CD4-positive, CD25-positive, alpha-beta regulatory T cell (primary cell): ENCODE measurements around the gene QKI. TPM values are rescaled to one million over a fixed set of nuclear protein-coding genes. Genes with fewer than 3 reads are reported as not detected.

Source experiments
- ATAC-seq, 2 donors: fragments of 150-1000 bp; cut with Tn5 transposase; one replicate each; pipeline ENCODE4 v1.10.0; 2021; ENCODE audit warnings: low read depth in 2 of 2, moderate number of reproducible peaks in 2 of 2, moderate library complexity in 1 of 2
- DNase-seq, 3 donors: peaks; one replicate each; pipeline versions ENCODE4 v3.0.0 to v3.0.0-alpha.2; 2012 to 2022; ENCODE audit warnings: mixed read lengths in 1 of 3
- H3K27ac ChIP-seq: one replicate; pipeline ENCODE4 v1.7.0; 2013; ENCODE audit warnings: mild to moderate bottlenecking, low read length; ENCODE audit not compliant: insufficient read depth, poor library complexity, severe bottlenecking
- H3K27me3 ChIP-seq: one replicate; pipeline ENCODE4 v1.7.0; 2013; ENCODE audit warnings: low read length; ENCODE audit not compliant: control insufficient read depth, insufficient read depth
- H3K36me3 ChIP-seq: one replicate; pipeline ENCODE4 v1.7.0; 2013; ENCODE audit warnings: mild to moderate bottlenecking, low read length, moderate library complexity; ENCODE audit not compliant: control insufficient read depth, insufficient read depth
- H3K4me1 ChIP-seq: 2 replicates; pipeline ENCODE4 v1.7.0; 2013; ENCODE audit warnings: mild to moderate bottlenecking, low read length; ENCODE audit not compliant: insufficient read depth, control insufficient read depth, poor library complexity, severe bottlenecking
- H3K4me3 ChIP-seq: one replicate; pipeline ENCODE4 v1.7.0; 2013; ENCODE audit warnings: low read depth, mild to moderate bottlenecking, low read length, moderate library complexity
- H3K9me3 ChIP-seq, 2 experiments: 1 replicate in 1 of 2; 2 replicates in 1 of 2; pipeline ENCODE4 v1.7.0; 2013; ENCODE audit warnings: low read length in 2 of 2, mild to moderate bottlenecking in 1 of 2, moderate library complexity in 1 of 2; ENCODE audit not compliant: control insufficient read depth in 2 of 2
- H3K27ac Mint-ChIP-seq, 3 donors: one replicate each; pipeline ENCODE4 v1.8.0; 2020 to 2022; ENCODE audit warnings: mild to moderate bottlenecking in 3 of 3, mixed read lengths in 3 of 3, moderate library complexity in 2 of 3
- H3K27me3 Mint-ChIP-seq: one replicate; pipeline ENCODE4 v1.8.0; 2022; ENCODE audit warnings: mild to moderate bottlenecking, mixed read lengths
- H3K36me3 Mint-ChIP-seq: one replicate; pipeline ENCODE4 v1.8.0; 2020; ENCODE audit warnings: mixed read lengths
- H3K4me1 Mint-ChIP-seq, 4 donors: one replicate each; pipeline ENCODE4 v1.8.0; 2020 to 2022; ENCODE audit warnings: mixed read lengths in 4 of 4, mild to moderate bottlenecking in 1 of 4
- H3K4me3 Mint-ChIP-seq, 4 donors: one replicate each; pipeline ENCODE4 v1.8.0; 2020 to 2022; ENCODE audit warnings: mild to moderate bottlenecking in 4 of 4, mixed read lengths in 4 of 4, moderate library complexity in 3 of 4
- H3K9me3 Mint-ChIP-seq, 7 donors: one replicate each; pipeline ENCODE4 v1.8.0; 2020 to 2022; ENCODE audit warnings: mixed read lengths in 7 of 7, mild to moderate bottlenecking in 3 of 7, moderate library complexity in 2 of 7
- polyA plus RNA-seq, 4 donors: library from polyadenylated mRNA; unstranded; fragments of 300-500 nt; fragmentation: Illumina TruSeq; gene quantifications; one replicate each; pipeline ENCODE4 v1.2.3, GENCODE V29; 2021
- total RNA-seq: library from RNA; stranded (reverse); gene quantifications from one replicate; pipeline ENCODE4 v1.2.3, GENCODE V29; 2022

QKI gene
- total and polyA plus RNA-seq, 5 donors from 2014 or later, result 10.0 to 89.7 (median 17.2) TPM

DNA sequence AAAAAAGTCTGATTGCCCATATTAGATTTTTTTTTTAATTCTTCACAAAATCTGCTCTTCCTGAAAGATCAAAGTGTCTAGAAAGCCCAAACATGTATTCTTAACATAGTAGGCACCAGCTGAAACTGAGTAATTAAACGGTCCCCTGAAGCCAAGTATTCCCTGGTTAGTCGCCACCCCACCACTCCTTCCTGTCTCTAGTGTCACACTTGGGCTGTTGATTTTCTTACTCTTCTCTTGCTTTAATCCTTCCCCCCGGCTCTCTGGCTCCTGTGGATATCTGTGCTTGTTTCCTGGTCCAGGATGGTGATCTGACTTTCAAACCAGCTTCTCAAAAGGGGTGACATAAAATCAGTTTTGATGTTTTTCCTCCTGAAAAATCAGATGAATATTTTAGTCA, 162.9 kb downstream of the QKI start:
- Mint-ChIP-seq H3K36me3 (peaks cover 6% of the 10 kb centered on the region), H3K27ac (peak overlapping the region in 1 of 3 donors; percentile 65), H3K4me3 (no peak overlapping the region), H3K9me3 (no peaks in the 10 kb centered on the region), H3K27me3 (no peaks in the 10 kb centered on the region), H3K4me1 (no peaks in the 10 kb centered on the region)
- ATAC-seq, result no peak
- Histone ChIP-seq H3K4me3 (no peak overlapping the region), H3K27ac (no peak overlapping the region), H3K9me3 (no peaks in the 10 kb centered on the region), H3K36me3 (no peaks in the 10 kb centered on the region), H3K4me1 (no peaks in the 10 kb centered on the region), H3K27me3 (no peaks in the 10 kb centered on the region)
- no peak for DNase-seq

DNA sequence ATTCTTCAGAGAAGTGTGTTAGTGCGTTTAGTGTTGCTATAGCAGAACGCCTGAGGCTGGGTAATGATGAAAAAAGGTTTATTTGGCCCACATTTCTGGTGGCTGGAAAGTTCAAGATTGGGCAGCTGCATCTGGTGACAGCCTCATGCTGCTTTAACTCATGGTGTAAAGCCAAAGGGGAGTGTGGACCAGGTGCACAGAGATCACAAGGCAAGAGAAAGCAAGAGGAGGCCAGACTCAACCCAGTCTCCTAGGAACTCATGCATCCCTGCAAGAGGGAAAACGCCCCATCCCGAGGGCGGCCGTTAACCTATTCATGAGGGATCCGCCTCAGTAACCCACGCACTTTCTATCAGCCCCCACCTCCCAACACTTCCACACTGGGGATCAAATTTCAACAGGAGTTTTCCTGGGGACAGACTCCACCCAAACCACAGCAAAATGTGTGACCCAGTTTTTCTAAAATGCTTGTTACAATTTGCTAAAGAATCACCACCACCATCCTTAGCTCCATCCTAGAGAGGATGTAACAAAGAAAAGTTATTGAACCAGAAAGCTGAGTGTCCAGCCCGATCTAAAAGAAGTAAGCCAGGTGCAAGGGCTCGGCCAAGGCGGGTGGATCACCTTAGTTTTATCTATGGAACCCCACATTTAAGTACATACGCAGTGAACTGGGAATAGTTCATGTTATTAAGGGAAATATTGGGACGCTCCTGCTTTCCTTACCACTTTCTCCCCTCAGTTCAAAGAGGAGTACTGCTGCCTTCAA, 164.8 kb downstream of the QKI start:
- H3K4me3 ChIP-seq, result no peak overlapping the region
- Mint-ChIP-seq H3K4me1 (peaks cover 0 to 2% (median 0%) of the 10 kb centered on the region in 4 donors), H3K36me3 (no peaks in the 10 kb centered on the region), H3K9me3 (no peaks in the 10 kb centered on the region), H3K4me3 (peak overlapping the region in 1 of 4 donors; percentile 21), H3K27me3 (no peaks in the 10 kb centered on the region), H3K27ac (peak overlapping the region in 1 of 3 donors; percentile 66)
- ATAC-seq (no peak), DNase-seq (no peak)
- no peaks in the 10 kb centered on the region for H3K36me3 ChIP-seq
- no peaks in the 10 kb centered on the region for H3K4me1 ChIP-seq
- H3K27me3 ChIP-seq, result no peaks in the 10 kb centered on the region
- H3K27ac ChIP-seq, result no peak overlapping the region
- H3K9me3 ChIP-seq, result no peaks in the 10 kb centered on the region

DNA sequence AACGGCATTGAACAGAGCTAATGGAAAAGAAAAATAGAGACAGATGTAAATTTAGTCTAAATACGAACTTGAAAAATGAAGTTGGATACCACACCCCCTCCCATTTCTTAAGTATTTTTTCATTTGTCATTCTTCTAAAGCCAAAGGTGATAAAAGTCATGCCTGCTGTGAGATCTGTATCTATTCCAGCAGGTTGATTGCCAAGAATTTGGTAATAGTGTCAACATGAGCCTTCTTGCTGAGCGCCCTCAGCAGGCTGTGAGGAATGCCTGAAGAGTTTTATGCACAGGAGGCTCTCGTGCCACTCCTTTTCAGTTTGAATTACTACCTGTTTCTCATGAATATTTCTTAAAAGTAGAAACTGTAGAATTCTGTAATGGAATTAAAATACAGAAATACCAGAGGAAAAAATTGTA, 165.4 kb downstream of the QKI start:
- DNase-seq (no peak), ATAC-seq (no peak)
- H3K4me3 ChIP-seq, result no peak overlapping the region
- Mint-ChIP-seq H3K4me3 (peak overlapping the region in 1 of 4 donors; percentile 21), H3K27me3 (no peaks in the 10 kb centered on the region), H3K27ac (peak overlapping the region in 1 of 3 donors; percentile 66), H3K9me3 (no peaks in the 10 kb centered on the region), H3K4me1 (peaks cover 0 to 2% (median 0%) of the 10 kb centered on the region in 4 donors), H3K36me3 (no peaks in the 10 kb centered on the region)
- H3K4me1 ChIP-seq, result no peaks in the 10 kb centered on the region
- H3K27me3 ChIP-seq, result no peaks in the 10 kb centered on the region
- no peaks in the 10 kb centered on the region for H3K9me3 ChIP-seq
- H3K27ac ChIP-seq, result no peak overlapping the region
- H3K36me3 ChIP-seq, result no peaks in the 10 kb centered on the region

DNA sequence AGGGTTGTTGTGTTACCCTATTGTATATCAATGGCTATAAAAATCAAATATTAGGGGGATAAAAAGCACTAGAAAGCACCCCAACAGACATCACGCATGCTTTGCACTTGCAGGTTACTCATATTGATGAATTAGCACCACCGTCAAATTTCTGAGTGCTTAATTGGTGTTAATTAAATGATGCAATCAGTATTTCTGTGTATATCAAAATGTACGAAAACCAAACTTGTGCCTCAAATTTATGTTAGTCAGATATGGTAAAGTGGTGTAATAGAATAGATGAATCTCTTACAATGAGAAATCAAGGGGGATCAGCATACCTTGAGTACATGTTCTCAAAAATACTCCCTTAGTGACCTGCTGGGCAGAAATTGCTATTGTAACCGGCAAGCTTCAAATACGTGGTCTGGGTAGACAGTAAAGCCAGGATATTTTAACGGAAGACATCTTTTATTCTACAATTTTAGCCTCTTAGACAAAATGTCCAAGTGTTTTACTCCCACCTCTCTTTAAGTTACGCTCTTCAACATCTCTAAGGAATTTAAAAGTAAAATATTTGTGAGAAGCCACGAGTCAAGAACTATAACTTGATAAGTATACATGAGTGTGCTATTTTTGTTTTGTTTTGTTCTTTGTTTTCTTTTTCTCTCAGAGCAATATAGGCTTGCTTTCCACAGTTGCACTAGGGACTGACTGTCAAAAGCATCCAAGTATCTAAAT, 166.0 kb downstream of the QKI start:
- ATAC-seq (no peak), DNase-seq (no peak)
- H3K36me3 ChIP-seq, result no peaks in the 10 kb centered on the region
- no peak overlapping the region for H3K4me3 ChIP-seq
- Mint-ChIP-seq H3K27ac (no peak overlapping the region), H3K4me3 (no peak overlapping the region), H3K9me3 (no peaks in the 10 kb centered on the region), H3K27me3 (no peaks in the 10 kb centered on the region), H3K36me3 (no peaks in the 10 kb centered on the region), H3K4me1 (peaks cover 0 to 2% (median 0%) of the 10 kb centered on the region in 4 donors)
- H3K4me1 ChIP-seq, result no peaks in the 10 kb centered on the region
- no peaks in the 10 kb centered on the region for H3K27me3 ChIP-seq
- H3K27ac ChIP-seq, result no peak overlapping the region
- no peaks in the 10 kb centered on the region for H3K9me3 ChIP-seq

DNA sequence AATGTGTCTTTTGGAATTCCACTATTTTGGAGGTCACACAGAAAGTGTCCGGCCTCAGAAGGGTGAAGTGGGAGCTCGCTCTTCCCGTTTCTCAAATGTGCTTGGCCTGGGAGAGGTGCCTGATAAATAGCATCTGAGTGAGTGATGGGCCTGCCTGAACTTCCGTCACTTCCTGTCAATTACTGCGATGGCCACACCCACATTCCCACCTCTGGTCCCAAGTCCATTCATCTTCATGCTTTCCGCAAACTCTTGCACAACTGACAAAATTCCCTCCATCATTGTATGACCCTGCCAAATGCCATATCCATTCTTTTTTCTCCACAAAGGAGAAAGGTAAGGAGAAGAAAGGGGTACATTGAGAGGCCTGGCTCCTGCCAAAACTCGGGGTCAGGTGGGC, 169.0 kb downstream of the QKI start:
- no peak overlapping the region for H3K27ac ChIP-seq
- no peak overlapping the region for H3K4me3 ChIP-seq
- DNase-seq (no peak), ATAC-seq (no peak)
- Mint-ChIP-seq H3K4me1 (peaks cover 0 to 2% (median 0%) of the 10 kb centered on the region in 4 donors), H3K36me3 (no peaks in the 10 kb centered on the region), H3K27ac (no peak overlapping the region), H3K4me3 (no peak overlapping the region), H3K27me3 (peaks cover 6% of the 10 kb centered on the region), H3K9me3 (no peaks in the 10 kb centered on the region)
- H3K27me3 ChIP-seq, result no peaks in the 10 kb centered on the region
- H3K9me3 ChIP-seq, result no peaks in the 10 kb centered on the region
- H3K36me3 ChIP-seq, result no peaks in the 10 kb centered on the region
- H3K4me1 ChIP-seq, result no peaks in the 10 kb centered on the region

DNA sequence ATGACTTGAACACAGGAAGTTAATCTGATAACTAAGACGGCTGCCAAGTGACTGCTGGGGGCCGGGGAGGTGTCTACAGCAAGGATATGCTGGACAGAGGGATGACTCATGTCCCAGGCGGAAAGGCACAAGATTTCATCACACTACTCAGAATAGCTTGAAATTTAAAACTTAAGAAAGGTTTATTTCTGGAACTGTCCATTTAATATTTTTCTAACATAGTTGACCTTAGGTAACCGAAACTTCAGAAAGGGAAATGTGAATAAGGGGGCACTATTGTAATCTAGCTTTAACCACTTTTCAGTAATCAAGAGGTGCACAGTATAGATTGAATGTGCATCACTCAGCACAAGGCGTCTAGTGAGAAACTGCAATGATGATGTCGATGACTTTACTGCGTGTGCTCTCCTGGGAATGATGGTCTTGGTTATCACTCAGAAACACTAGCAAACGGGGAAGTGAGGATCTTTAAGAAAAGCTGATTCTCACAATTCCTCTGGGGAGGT, 171.5 kb downstream of the QKI start:
- Mint-ChIP-seq H3K27ac (no peak overlapping the region), H3K27me3 (peaks cover 9% of the 10 kb centered on the region), H3K36me3 (no peaks in the 10 kb centered on the region), H3K4me3 (no peak overlapping the region), H3K4me1 (peaks cover 0 to 2% (median 0%) of the 10 kb centered on the region in 4 donors), H3K9me3 (peaks cover 0 to 7% (median 2%) of the 10 kb centered on the region in 7 donors)
- no peaks in the 10 kb centered on the region for H3K36me3 ChIP-seq
- no peaks in the 10 kb centered on the region for H3K9me3 ChIP-seq
- H3K4me1 ChIP-seq, result no peaks in the 10 kb centered on the region
- ATAC-seq, result no peak
- no peak for DNase-seq
- no peaks in the 10 kb centered on the region for H3K27me3 ChIP-seq
- H3K4me3 ChIP-seq, result no peak overlapping the region
- no peak overlapping the region for H3K27ac ChIP-seq

DNA sequence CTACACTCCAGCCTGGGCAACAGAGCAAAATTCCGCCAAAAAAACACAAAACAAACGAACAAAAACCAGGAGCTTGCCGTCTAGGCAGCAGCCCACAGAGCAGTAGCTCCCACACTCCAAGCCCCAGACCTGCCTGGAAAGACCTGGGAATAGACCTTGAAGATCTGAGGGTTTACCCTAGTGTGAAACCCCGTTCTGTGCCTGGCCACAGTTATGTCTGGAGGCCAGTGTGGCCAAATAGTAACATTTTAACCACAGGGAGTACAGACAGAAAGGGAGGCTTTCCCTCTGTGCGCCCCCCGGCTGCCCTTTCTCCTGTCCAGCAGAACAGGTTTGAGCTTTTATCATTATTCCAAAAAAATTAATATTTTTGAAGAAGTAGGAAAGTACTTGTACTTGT, 172.4 kb downstream of the QKI start:
- H3K27me3 ChIP-seq, result peaks cover under 1% of the 10 kb centered on the region
- peaks cover 0 to 2% (median 0%) of the 10 kb centered on the region in 4 donors for H3K4me1 Mint-ChIP-seq
- no peak overlapping the region for H3K27ac Mint-ChIP-seq
- DNase-seq (no peak), ATAC-seq (no peak)
- no peaks in the 10 kb centered on the region for H3K36me3 Mint-ChIP-seq
- H3K9me3 Mint-ChIP-seq, result peaks cover under 1 to 7% (median 2%) of the 10 kb centered on the region in 7 donors
- no peaks in the 10 kb centered on the region for H3K4me1 ChIP-seq
- H3K36me3 ChIP-seq, result no peaks in the 10 kb centered on the region
- no peak overlapping the region for H3K4me3 Mint-ChIP-seq
- H3K27ac ChIP-seq, result no peak overlapping the region
- no peaks in the 10 kb centered on the region for H3K9me3 ChIP-seq
- H3K4me3 ChIP-seq, result no peak overlapping the region
- H3K27me3 Mint-ChIP-seq, result peaks cover 11% of the 10 kb centered on the region
